NCI-H748 treated with DMSO at 0.1 percent for 48 hours (cell line): ENCODE data around the gene CDKN2C.
"Not testable (repeated sequence)": the region's sequence is repeated elsewhere in the genome, so short reads cannot be mapped to it uniquely, and the experiment has no call there.

Experiments used
- DNase-seq: peaks from one replicate; lab custom pipeline; 2025; lab: John Stamatoyannopoulos, UW

CDKN2C gene

GRCh38 chr1:50969611-50970508, at the start of gene CDKN2C:
TSS of gene CDKN2C (plus strand) at chr1:50970245. CDS start at chr1:50970369, 124 bp downstream.
- DNase-seq = peak; percentile 95

DNA sequence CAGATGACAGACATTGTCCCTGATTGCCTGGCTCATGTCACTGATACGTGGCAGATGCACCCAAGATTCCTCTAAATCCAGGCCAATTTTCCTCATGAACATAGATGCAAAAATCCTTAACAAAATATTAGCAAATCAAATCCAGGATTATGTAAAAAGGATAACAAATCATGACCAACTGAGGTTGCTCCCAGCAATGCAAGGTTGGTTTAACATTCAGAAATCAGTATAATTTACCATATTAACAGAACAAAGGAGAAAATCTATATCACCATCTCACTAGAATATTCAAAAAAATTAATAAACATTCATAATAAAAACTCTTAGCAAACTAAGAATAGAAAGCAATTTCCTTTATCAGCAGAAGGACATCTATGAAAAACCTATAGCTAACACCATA, 49.6 kb upstream of the CDKN2C start:
- no peak for DNase-seq

- no peak for DNase-seq
Observed at GRCh38 chr1:50921029-50921428, 49.0 kb upstream of the CDKN2C start.

DNA sequence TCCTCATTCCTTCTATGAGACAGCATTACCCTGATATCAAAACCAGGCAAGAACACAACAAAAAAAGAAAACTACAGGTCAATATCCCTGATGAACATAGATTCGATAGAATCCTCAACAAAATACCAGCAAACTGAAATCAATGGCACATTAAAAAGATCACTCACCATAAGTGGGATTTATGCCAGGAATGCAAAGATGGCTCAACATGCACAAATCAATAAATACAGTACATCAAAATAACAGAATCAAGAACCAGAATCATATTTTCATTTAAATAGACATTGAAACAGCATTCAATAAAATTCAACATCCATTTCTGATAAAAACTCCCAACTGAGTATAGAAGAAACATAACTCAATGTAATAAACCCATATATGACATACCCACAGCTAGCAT, 46.5 kb upstream of the CDKN2C start:
- DNase-seq = no peak

DNA sequence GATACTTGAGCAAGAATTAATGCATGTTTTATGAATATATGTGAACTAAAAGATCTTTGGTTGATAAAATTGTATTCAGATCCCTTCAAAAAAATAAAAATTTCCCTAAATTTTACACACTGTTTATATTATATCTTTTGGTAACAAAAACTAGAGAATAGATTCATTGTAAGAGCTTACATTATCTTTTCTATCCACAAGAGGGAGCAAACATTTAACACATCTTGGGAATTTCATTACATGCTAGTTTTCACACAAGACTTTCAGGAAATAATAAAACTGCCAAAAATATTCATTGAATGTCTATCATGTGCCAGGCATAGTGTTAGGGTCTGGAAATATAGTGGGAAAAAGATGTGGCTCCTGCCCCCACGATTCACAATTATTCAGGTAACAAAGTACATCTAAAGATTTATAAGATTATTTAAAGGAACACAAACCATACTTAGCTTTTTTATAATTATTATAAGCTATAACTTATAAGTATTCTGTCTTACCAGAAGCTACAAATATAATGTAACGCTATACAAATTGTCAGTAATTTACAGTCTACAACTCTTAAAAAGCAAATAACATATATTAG, 40.6 kb upstream of the CDKN2C start:
- peak; percentile 23 for DNase-seq

GRCh38 chr1:50930193-50930592, 39.9 kb upstream of the CDKN2C start:
- DNase-seq = no peak

- DNase-seq = no peak
Observed at GRCh38 chr1:50930965-50931737, 38.9 kb upstream of the CDKN2C start.

DNA sequence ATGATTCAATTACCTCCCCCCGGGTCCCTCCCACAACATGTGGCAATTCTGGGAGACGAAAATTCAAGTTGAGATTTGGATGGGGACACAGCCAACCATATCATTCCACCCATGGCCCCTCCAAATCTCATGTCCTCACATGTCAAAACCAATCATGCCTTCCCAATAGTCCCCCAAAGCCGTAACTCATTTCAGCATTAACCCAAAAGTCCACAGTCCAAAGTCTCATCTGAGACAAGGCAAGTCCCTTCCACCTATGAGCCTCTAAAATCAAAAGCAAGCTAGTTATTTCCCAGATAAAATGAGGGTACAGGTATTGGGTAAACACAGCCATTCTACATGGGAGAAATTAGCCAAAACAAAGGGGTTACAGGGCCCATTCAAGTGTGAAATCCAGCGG, 38.0 kb upstream of the CDKN2C start:
- DNase-seq = not testable (repeated sequence)

GRCh38 chr1:50933770-50934169, 36.3 kb upstream of the CDKN2C start:
- DNase-seq = not testable (repeated sequence)

GRCh38 chr1:50934838-50935237, 35.2 kb upstream of the CDKN2C start:
- DNase-seq = no peak

DNA sequence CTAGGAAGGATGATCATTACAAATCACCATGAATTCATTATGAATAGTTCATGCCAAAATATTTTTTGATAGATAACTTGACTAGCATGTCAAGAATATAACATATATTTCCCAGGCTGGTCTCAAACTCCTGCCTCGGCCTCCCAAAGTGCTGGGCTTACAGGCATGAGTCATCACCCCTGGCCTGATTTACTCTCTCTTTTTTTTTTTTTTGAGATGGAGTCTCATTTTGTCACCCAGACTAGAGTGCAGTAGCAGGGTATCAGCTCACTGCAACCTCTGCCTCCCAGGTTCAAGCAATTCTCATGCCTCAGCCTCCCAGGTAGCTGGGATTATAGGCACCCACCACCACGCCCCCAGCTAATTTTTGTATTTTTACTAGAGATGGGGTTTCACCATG, 34.8 kb upstream of the CDKN2C start:
- DNase-seq = not testable (repeated sequence)

GRCh38 chr1:50936321-50936720, 33.7 kb upstream of the CDKN2C start:
- DNase-seq = no peak

DNA sequence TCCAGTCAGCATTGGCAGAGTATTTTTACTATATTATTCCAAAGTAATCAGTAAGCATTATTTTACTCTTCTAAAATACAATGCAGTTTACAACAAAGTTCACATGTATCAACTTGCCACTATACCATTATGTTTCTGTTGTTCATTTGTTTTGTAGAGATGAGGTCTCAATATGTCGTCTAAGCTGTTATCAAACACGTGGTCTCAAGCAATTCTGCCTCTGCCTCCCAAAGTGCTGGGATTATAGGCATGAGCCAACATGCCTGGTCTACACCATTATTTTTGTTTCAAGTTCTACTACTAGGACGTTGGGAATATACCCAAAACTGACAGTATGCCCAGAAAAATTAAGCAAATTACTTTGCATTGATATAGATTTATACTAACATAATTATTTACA, 29.8 kb upstream of the CDKN2C start:
- DNase-seq = no peak

GRCh38 chr1:50942334-50942733, 27.7 kb upstream of the CDKN2C start:
- DNase-seq = no peak

DNA sequence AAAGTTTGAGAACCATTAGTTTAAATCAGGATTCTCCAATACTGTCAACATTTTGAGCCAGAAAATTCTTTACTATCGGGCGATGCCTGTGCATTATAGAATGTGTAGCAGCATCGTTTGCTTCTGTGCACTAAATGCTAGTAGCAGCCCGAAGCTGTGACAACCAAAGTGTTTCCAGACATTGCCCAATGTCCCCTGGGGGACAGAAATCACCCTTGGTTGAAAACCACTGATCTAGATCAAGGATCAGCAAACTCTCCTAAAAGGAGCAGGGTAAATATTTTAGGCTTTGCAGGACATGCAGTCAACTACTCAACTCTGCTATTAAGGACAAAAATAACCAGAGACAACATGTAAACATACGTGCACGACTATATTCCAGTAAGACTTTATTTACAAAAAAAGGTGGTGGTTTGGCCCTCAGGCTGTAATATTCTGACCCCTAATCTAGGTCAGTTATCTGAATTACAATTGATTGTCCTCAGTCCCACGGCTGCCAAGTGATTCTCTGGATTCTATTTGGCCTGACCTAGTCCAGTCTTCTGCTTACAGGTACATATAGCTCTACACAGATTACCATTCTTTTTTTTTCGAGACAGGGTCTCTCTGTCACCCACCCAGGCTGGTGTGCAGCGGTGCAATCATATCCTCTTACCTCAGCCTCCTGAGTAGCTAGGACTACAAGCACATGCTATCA, 20.6 kb upstream of the CDKN2C start:
- DNase-seq = no peak

DNA sequence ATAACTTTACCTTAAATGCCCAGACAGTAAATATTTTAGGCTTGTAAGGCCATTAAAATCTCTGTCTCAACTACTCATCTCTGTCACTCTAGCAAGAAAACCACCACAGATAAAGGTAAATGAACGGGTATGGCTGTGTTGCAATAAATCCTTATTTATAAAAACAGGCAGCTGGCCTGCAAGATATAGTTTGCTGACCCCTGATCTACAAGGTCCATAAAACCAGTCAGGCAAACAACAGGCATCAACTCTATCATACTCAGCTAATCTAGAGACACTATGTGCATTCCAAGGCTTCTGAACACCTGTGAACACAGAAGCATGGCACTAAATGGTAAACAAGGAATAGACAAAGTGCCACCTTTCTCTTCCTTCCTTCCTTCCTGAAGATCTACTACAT, 19.6 kb upstream of the CDKN2C start:
- DNase-seq = no peak

GRCh38 chr1:50952566-50952965, 17.5 kb upstream of the CDKN2C start:
- not testable (repeated sequence) for DNase-seq

DNA sequence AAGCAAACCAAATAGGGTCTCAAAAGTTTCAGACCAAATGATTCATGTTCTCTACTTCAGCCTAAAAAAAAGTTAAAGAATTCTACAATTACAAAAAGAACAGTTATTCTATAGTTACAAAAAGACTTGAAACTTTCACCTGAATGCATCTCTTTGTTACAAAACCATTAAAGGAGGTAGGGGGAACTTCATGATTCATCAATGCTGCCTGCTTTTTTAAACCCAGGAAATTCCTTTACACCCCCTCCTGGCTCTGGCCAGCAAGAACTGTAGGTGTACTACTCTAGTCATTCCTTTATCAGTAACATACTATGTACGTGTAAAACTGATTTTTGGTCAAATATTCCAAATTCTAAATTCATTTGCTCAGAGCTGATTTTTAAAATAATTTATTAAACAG, 14.9 kb upstream of the CDKN2C start:
- DNase-seq = no peak

DNA sequence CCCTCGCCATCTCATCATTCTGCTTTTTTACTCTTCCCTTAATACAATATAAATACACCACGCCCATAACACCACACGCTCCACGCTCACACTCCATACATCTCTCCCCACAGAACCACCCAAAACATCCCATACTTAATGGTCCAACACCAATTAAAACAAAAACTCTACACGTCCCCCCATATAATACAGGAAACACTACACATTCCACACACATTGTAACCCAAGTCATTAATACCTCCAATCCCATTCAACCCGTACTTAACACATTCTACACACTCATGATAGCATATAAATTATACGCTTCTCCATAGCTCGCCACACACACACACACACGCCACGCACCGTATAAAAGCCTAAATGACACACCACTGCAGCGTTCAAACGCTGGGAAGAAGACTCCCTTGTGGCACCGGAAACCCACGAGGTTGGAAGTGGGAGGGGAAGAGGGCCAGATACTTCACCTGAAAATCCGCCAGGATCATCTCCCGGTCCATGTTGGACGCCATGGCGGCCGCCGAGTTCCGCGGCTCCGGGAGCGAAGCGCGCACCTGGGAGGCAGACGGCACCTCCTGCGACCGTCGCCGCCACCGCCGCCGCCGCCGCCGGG, 10.6 kb upstream of the CDKN2C start:
- peak; percentile 18 for DNase-seq

GRCh38 chr1:50959913-50960844, 9.9 kb upstream of the CDKN2C start, which contains the start of gene FAF1:
TSS of gene FAF1 (minus strand) at chr1:50960267. CDS start at chr1:50959811, 456 bp downstream.
- DNase-seq = peak; percentile 93
